Measurements from ENCODE around the gene SLC35A3. TPM values are rescaled to one million over a fixed set of nuclear protein-coding genes. Genes with fewer than 3 reads are reported as not detected.

The SLC35A3 gene
- total RNA-seq, 1 donor from 2014 or later = 26.7 TPM

DNA sequence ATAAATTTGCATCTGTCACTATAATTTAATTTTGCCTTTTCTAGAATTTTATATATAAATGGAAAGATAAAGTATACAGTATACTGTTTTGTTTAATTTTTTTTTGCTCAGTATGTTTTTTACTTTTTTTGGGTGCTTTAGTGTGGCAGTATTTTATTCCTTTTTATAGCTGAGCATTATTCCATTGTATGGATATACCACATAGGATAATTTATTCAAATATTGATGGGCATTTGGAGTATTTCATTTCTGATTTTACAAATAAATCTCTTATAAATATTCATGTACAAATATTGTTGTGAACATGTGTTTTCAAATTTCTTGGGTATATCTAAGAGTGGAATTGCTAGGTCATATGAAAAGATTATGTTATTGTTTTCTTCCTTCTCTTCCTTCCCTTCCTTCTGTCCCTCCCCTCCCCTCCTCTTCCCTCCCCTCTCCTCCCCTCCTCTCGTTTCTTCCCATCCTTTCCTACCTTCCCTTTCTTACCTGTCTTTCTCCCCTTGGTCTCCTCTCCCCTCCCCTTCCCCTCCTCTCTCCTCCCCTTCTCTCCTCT, 18.5 kb downstream of the SLC35A3 start:
- Mint-ChIP-seq H3K4me3 (no peak overlapping the region), H3K9me3 (peaks cover 5% of the 10 kb centered on the region), H3K36me3 (peaks cover 39% of the 10 kb centered on the region), H3K4me1 (ENCODE audit: unreplicated experiment) (no peaks in the 10 kb centered on the region), H3K27me3 (no peaks in the 10 kb centered on the region), H3K27ac (no peak overlapping the region)
- TF ChIP-seq, protein P1, sequence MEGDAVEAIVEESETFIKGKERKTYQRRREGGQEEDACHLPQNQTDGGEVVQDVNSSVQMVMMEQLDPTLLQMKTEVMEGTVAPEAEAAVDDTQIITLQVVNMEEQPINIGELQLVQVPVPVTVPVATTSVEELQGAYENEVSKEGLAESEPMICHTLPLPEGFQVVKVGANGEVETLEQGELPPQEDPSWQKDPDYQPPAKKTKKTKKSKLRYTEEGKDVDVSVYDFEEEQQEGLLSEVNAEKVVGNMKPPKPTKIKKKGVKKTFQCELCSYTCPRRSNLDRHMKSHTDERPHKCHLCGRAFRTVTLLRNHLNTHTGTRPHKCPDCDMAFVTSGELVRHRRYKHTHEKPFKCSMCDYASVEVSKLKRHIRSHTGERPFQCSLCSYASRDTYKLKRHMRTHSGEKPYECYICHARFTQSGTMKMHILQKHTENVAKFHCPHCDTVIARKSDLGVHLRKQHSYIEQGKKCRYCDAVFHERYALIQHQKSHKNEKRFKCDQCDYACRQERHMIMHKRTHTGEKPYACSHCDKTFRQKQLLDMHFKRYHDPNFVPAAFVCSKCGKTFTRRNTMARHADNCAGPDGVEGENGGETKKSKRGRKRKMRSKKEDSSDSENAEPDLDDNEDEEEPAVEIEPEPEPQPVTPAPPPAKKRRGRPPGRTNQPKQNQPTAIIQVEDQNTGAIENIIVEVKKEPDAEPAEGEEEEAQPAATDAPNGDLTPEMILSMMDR (conservative IDR thresholded peaks at IDR 0.05) = no peak
- no peak for DNase-seq (ENCODE audit: extremely low spot score, unreplicated experiment)

DNA sequence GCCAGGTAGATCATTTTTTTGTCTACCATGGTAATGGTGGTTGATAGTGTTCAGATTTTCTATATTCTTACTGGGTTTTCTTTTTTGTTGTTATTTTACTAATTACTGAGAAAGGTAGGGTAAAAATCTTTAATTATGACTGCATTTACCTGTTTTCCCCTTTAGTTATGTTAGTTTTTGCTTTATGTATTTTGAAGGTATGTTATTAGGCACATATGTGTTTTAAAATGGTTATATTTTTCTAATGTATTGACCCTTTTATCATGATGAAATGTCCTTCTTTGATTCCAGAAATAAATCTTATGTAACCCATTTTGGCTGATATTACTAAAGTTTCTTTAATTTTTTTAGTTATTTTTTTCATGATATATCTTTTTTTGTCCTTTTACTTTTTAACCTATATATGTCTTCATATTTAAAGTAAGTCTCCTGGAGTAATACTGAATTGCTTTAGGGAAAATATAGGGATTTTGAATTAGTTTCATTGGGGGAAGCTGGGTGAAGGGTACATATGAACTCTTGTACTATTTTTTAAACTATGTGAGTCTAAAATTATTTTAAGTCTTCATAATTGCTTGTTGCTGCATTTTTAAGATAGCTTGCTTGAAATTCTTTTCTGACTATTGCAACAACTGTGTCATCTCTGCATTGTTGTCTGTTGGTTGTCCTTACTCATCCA, 22.4 kb downstream of the SLC35A3 start:
- no peak for DNase-seq (ENCODE audit: extremely low spot score, unreplicated experiment)
- Mint-ChIP-seq H3K4me3 (no peak overlapping the region), H3K4me1 (ENCODE audit: unreplicated experiment) (no peaks in the 10 kb centered on the region), H3K27me3 (no peaks in the 10 kb centered on the region), H3K36me3 (peaks cover 43% of the 10 kb centered on the region), H3K27ac (peak overlapping the region; percentile 16), H3K9me3 (no peaks in the 10 kb centered on the region)
- TF ChIP-seq, protein P1 (conservative IDR thresholded peaks at IDR 0.05) = no peak

DNA sequence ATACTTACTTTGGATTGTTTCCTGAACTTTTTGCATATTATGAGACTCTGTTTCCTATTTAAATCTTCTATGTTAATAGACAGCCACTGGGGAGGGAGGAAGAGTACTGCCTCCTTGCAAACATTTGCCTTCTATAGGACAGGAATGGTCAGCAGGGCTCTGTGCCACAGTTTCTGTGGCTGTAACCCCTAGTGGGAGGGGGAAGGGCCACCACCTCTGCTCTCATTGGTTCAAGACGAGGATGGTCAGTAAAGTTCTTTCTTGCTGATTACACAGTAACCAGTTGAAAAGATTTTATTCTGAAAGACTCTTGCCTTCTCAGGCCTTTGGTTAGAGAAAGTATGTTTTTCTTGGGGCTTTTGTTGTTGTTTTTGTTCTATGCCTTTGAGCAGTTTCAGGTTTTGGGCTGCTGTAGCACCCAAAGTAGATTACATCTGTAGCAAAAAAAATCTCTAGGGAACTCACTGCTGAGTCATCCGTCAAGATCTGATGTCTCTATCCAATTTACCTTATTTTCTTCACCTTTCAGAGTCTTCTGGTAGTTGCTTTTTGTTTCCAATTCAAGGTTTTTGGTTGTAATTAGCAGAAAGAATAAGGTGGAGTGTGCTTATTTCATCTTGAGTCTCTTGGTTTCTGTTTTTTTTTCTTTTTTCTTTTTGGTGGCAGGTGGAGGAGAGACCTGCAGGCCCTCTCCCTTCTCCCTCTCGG, 23.1 kb downstream of the SLC35A3 start:
- peak overlapping the region; percentile 16 for H3K27ac Mint-ChIP-seq
- TF ChIP-seq, protein P1 (conservative IDR thresholded peaks at IDR 0.05) = no peak
- DNase-seq (ENCODE audit: extremely low spot score, unreplicated experiment) = no peak
- H3K4me1 Mint-ChIP-seq (ENCODE audit: unreplicated experiment) = no peaks in the 10 kb centered on the region
- H3K27me3 Mint-ChIP-seq = no peaks in the 10 kb centered on the region
- no peak overlapping the region for H3K4me3 Mint-ChIP-seq
- peaks cover 43% of the 10 kb centered on the region for H3K36me3 Mint-ChIP-seq
- H3K9me3 Mint-ChIP-seq = no peaks in the 10 kb centered on the region

DNA sequence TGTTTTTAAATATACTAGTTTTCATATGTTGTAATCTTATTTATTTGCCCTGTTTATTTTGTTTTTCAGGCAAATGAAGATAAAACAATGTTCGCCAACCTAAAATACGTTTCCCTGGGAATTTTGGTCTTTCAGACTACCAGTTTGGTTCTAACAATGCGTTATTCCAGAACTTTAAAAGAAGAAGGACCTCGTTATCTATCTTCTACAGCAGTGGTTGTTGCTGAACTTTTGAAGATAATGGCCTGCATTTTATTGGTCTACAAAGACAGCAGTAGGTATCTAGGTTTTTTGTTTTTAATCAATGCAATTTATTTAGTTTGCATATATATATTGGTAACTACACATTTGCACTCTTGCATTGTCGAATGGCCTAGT, 23.7 kb downstream of the SLC35A3 start:
- Mint-ChIP-seq H3K27me3 (no peaks in the 10 kb centered on the region), H3K9me3 (no peaks in the 10 kb centered on the region)
- no peak for DNase-seq (ENCODE audit: extremely low spot score, unreplicated experiment)

DNA sequence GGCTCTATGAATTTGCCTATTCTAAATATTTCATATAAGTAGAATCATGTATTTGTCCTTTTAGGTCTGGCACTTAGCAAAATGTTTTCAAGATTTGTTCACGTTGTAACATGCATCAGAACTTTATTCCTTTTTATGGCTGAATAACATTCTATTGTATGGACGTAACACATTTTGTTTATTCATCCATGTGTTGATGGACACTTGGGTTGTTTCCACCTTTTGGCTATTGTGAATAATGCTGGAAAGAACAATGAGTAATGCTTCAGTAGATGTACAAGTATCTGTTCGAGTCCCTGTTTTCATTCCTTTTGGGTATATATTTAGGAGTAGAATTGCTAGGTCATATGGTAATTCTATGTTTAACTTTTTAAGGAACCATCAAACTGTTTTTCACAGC, 24.7 kb downstream of the SLC35A3 start:
- peaks cover 44% of the 10 kb centered on the region for H3K36me3 Mint-ChIP-seq
- H3K27me3 Mint-ChIP-seq = no peaks in the 10 kb centered on the region
- TF ChIP-seq, protein P1 (conservative IDR thresholded peaks at IDR 0.05) = no peak

More for the DNA sequence above, 23.7 kb downstream of the SLC35A3 start:
- Mint-ChIP-seq H3K36me3 (peaks cover 43% of the 10 kb centered on the region), H3K4me1 (ENCODE audit: unreplicated experiment) (no peaks in the 10 kb centered on the region), H3K27ac (peak overlapping the region; percentile 16), H3K4me3 (no peak overlapping the region)
- TF ChIP-seq, protein P1 (conservative IDR thresholded peaks at IDR 0.05) = no peak

More for the DNA sequence above, 24.7 kb downstream of the SLC35A3 start:
- no peaks in the 10 kb centered on the region for H3K9me3 Mint-ChIP-seq
- H3K27ac Mint-ChIP-seq = no peak overlapping the region
- no peak for DNase-seq (ENCODE audit: extremely low spot score, unreplicated experiment)
- no peaks in the 10 kb centered on the region for H3K4me1 Mint-ChIP-seq (ENCODE audit: unreplicated experiment)
- H3K4me3 Mint-ChIP-seq = no peak overlapping the region
